Measurements from ENCODE around the gene SCN2B.

DNA sequence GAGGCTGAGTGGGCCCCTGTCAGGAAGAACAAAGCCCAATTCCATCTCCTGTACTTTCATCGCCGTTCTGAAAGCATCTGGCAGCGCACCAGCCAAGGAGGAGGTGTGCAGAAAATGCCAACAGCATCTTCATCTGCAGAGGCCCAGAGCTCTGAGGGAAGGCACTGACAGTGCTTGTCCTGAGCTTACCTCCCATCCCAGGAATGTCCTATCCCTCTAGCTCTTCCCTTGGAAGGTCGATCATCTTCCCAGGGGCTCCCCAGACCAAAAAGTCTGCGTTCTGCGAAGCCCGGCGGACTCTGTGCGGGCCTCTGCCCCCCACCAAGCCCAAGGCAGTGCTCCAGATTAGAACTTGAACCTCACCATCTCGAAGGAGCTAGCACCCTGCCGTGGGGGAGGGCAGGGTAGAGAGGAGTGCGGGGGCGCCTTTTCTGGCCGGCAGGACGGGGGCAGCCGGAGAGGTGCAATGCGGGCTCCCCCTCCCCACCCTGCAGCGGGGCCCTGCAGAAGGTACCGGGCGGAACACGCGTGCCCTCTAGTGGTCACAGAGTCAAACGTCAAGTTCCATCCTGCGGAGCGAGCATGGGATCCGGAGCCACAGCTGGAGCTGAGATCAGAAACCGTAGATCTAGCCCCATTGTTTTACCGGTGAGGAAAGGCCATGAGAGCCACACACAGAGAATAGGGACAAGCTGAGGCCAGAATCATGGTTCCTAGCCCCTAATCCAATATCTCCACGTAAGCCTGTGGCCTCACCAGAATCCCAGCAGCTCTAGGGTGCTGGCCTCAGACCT, 5.0 kb downstream of the SCN2B start:
- TF ChIP-seq POLR2A (IDR thresholded peaks at IDR 0.05) = no peak
- TF ChIP-seq, protein P1, sequence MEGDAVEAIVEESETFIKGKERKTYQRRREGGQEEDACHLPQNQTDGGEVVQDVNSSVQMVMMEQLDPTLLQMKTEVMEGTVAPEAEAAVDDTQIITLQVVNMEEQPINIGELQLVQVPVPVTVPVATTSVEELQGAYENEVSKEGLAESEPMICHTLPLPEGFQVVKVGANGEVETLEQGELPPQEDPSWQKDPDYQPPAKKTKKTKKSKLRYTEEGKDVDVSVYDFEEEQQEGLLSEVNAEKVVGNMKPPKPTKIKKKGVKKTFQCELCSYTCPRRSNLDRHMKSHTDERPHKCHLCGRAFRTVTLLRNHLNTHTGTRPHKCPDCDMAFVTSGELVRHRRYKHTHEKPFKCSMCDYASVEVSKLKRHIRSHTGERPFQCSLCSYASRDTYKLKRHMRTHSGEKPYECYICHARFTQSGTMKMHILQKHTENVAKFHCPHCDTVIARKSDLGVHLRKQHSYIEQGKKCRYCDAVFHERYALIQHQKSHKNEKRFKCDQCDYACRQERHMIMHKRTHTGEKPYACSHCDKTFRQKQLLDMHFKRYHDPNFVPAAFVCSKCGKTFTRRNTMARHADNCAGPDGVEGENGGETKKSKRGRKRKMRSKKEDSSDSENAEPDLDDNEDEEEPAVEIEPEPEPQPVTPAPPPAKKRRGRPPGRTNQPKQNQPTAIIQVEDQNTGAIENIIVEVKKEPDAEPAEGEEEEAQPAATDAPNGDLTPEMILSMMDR (IDR thresholded peaks at IDR 0.05) = peak; percentile 82 to 88 (median 85)

Measured in uterus (tissue), 2 donors.